ENCODE results near the gene PRKD1.

- TF ChIP-seq KDM1A (IDR thresholded peaks at IDR 0.05; ENCODE audit: borderline replicate concordance) (no peak), CTCF (IDR thresholded peaks at IDR 0.05 in 2 of 3, conservative IDR thresholded peaks at IDR 0.05 in 1 of 3; ENCODE audit: control insufficient read depth in 2 of 3, extremely low read depth in 1 of 3, insufficient read depth in 1 of 3, low read depth in 3 of 3, low read length in 3 of 3) (no peak), E2F8 (IDR thresholded peaks at IDR 0.05; ENCODE audit: low read depth, partially characterized antibody) (no peak), RBBP5 (conservative IDR thresholded peaks at IDR 0.05) (no peak)
These were observed 264.3 kb downstream of the PRKD1 start for GRCh38 chr14:29663281-29663801.
